Measurements from ENCODE around the gene CDH13. TPM values are rescaled to one million over a fixed set of nuclear protein-coding genes. Genes with fewer than 3 reads are reported as not detected.

CDH13 gene
- total RNA-seq, 4 donors from 2014 or later: 2.0 to 6.6 (median 4.1) TPM; not detected in 1

DNA sequence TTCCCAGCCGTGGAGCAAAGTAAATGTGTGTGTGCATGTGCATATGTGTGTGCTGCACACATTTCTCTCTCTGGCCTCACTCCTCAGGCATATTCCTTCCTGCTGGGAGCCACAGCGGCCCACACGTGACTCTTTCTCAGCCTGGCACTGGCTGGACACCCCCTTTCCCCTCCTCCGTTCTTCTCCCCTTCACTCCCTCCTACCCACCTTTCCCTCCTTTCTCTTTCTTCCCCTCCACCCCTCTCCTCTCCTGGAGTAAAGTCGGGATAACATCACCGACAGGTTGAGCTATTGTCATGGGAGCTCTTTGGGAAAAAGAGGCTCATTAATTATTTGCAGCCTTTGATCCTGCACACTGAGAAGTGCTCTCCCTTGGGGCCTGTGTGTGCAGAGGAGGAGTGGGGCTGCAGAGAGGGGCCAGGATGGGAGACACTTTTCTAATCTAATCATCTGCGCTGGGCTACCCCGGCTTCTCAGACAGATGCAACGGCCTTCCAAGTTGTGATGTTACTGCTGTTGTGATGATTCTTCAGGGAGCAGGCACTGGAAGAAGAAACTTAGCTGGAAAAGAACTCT lies 1054.7 kb downstream of the CDH13 start:
- Histone ChIP-seq H3K27ac (no peak overlapping the region), H3K36me3 (no peaks in the 10 kb centered on the region), H3K27me3 (no peaks in the 10 kb centered on the region), H3K9me3 (no peaks in the 10 kb centered on the region), H3K4me3 (no peak overlapping the region), H3K4me1 (no peaks in the 10 kb centered on the region)
- TF ChIP-seq, protein P1, sequence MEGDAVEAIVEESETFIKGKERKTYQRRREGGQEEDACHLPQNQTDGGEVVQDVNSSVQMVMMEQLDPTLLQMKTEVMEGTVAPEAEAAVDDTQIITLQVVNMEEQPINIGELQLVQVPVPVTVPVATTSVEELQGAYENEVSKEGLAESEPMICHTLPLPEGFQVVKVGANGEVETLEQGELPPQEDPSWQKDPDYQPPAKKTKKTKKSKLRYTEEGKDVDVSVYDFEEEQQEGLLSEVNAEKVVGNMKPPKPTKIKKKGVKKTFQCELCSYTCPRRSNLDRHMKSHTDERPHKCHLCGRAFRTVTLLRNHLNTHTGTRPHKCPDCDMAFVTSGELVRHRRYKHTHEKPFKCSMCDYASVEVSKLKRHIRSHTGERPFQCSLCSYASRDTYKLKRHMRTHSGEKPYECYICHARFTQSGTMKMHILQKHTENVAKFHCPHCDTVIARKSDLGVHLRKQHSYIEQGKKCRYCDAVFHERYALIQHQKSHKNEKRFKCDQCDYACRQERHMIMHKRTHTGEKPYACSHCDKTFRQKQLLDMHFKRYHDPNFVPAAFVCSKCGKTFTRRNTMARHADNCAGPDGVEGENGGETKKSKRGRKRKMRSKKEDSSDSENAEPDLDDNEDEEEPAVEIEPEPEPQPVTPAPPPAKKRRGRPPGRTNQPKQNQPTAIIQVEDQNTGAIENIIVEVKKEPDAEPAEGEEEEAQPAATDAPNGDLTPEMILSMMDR (IDR thresholded peaks at IDR 0.05): no peak
- no peak for TF ChIP-seq POLR2A (IDR thresholded peaks at IDR 0.05)
- no peak for DNase-seq

- Histone ChIP-seq H3K36me3 (no peaks in the 10 kb centered on the region), H3K4me1 (no peaks in the 10 kb centered on the region), H3K4me3 (no peak overlapping the region), H3K9me3 (no peaks in the 10 kb centered on the region), H3K27me3 (no peaks in the 10 kb centered on the region), H3K27ac (no peak overlapping the region)
- TF ChIP-seq POLR2A (IDR thresholded peaks at IDR 0.05): no peak
- TF ChIP-seq, protein P1 (IDR thresholded peaks at IDR 0.05): no peak
- no peak for DNase-seq
These were observed 1055.5 kb downstream of the CDH13 start for GRCh38 chr16:83682116-83682867.

DNA sequence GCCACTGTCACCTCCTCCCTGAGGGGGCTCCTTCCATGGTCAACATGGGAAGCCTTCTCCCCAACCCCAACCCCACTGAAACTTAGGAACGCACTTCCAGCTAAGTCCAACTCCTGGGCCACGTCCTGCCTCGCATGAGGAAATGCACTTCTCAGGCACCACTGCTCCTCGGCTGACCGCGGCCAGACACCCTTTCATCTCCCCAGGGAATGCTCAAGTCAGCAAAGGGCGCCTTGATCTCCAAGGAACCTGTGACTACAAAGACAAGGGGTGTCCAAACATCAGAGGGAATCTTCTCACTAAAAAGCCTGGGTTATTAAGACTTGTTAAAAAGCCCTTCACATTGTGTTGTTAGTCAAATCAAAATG lies 1056.1 kb downstream of the CDH13 start:
- H3K27me3 ChIP-seq: no peaks in the 10 kb centered on the region
- H3K36me3 ChIP-seq: no peaks in the 10 kb centered on the region
- no peaks in the 10 kb centered on the region for H3K4me1 ChIP-seq
- no peak overlapping the region for H3K27ac ChIP-seq
- no peak for TF ChIP-seq POLR2A (IDR thresholded peaks at IDR 0.05)
- TF ChIP-seq, protein P1 (IDR thresholded peaks at IDR 0.05): no peak
- H3K4me3 ChIP-seq: no peak overlapping the region
- no peaks in the 10 kb centered on the region for H3K9me3 ChIP-seq
- DNase-seq: no peak

DNA sequence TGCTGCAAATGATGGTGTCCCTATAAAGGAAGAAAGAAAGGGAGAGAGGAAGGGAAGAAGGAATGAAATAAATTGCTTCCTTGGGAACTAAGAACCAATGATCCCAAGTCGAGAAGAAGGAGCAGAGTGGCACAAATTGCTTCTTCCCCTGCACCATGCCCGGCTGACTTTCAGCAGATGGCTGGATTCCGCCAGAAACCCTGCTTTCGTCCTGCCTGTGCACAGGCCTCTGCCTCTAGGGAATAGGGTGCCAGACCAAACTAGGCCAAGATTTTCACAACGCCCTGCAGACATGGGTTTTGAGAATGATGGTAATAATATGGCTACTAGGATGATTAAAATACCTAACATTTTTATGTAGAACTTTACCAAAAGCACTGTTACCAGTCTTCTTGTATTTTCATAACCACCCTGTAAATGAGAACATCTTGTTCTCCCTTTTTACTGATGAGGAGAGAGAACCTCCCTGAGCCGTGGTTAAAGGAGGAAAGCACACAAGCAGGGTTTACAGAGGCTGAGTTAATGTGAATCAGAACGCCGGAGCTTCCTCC lies 1058.9 kb downstream of the CDH13 start:
- H3K27me3 ChIP-seq: no peaks in the 10 kb centered on the region
- DNase-seq: no peak
- no peak overlapping the region for H3K4me3 ChIP-seq
- H3K36me3 ChIP-seq: no peaks in the 10 kb centered on the region
- TF ChIP-seq POLR2A (IDR thresholded peaks at IDR 0.05): no peak
- TF ChIP-seq, protein P1 (IDR thresholded peaks at IDR 0.05): no peak
- H3K4me1 ChIP-seq: peaks cover 0 to 7% (median 0%) of the 10 kb centered on the region in 4 donors
- H3K27ac ChIP-seq: no peak overlapping the region
- no peaks in the 10 kb centered on the region for H3K9me3 ChIP-seq

- Histone ChIP-seq H3K4me3 (no peak overlapping the region), H3K9me3 (no peaks in the 10 kb centered on the region), H3K27ac (no peak overlapping the region), H3K36me3 (no peaks in the 10 kb centered on the region), H3K27me3 (no peaks in the 10 kb centered on the region), H3K4me1 (peaks cover 0 to 7% (median 0%) of the 10 kb centered on the region in 4 donors)
- TF ChIP-seq, protein P1 (IDR thresholded peaks at IDR 0.05): no peak
- no peak for TF ChIP-seq POLR2A (IDR thresholded peaks at IDR 0.05)
- no peak for DNase-seq
These were observed 1060.0 kb downstream of the CDH13 start for GRCh38 chr16:83686726-83687125.

Data from Peyer's patch (tissue), 4 donors.